NCI-H146 treated with DMSO at 0.1 percent for 48 hours (cell line): Measurements from ENCODE around the gene MCM7.
A peak's percentile ranks its signal among the peaks of the same experiment; 100 is the strongest.
"Not testable (repeated sequence)": the region's sequence is repeated elsewhere in the genome, so short reads cannot be mapped to it uniquely, and the experiment has no call there.

Source experiments
- DNase-seq: peaks from one replicate; lab custom pipeline; 2025; ENCODE audit not compliant: unreplicated experiment; lab: John Stamatoyannopoulos, UW

Gene MCM7

GRCh38 chr7:100101016-100101862 is at the start of gene MCM7, which contains the start of gene AP4M1:
TSS of gene MCM7 (minus strand) at chr7:100101397. CDS start at chr7:100101294, 103 bp downstream.
TSS of gene AP4M1 (plus strand) at chr7:100101643. CDS start at chr7:100101715, 72 bp downstream.
- DNase-seq: peak; percentile 96

DNA sequence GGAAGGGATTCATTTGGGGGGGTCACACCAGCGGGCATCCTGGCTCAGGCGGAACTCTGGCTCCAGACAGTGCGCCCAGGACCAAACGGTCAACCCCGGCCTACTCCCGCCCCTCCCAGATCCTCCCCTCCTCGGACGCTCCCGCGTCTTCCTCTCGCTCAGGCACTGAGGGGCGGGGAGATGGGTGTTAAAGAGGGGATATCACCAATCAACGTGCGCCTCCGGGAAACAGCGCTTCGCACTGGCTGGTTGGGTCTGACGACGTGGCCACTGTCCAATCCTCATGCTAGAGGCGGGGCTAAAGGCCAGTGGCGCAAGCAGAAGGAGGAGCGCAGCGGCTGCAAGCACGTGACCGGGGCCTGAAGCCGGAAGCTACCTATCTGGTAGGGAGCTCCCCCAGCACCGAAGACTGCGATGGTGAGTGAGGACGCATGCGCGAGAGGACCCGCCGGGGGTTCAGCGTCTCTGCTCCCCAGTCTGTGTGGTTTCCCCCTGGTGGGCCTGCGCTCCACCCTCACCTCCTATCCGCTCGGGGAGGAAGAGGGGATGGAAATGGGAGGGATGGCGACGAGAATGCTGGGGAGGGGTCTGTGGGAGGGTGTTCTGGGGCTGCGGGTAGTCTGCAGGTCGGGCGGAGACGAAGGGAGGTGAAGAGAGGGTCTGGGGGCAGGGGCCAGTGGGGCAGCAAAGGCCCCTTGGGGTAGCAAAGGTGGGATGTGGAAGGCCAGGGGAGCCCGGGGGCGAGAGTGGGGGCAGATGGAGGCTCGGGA is 47.5 kb upstream of the MCM7 start, which contains the start of gene LAMTOR4:
LAMTOR4 (plus strand) TSS at position 360 of the 770 bp plus-strand sequence; CDS start at position 415, 55 bp downstream.
- DNase-seq: peak; percentile 99

- DNase-seq: no peak
Measured at GRCh38 chr7:100148225-100148558, 47.0 kb upstream of the MCM7 start.

- no peak for DNase-seq
Measured at GRCh38 chr7:100147278-100147677, 46.1 kb upstream of the MCM7 start.

GRCh38 chr7:100146350-100146749 is 45.2 kb upstream of the MCM7 start:
- DNase-seq: not testable (repeated sequence)

DNA sequence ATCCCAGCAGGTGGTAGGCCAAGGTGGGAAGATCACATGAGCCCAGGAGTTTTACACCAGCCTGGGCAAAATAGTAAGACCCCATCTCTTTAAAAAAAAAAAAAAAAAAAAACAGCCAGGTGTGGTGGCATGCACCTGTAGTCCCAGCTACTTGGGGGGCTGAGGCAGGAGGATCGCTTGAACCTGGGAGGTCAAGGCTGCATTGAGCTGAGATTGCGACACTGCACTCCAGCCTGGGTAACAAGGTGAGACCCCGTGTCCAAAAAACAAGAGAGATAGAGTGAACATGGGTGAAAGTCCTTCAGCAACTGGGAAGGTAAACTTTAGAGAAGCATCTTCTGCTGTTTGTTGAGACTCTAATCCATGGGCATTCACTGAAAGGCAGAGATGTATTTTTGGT is 41.3 kb upstream of the MCM7 start:
- no peak for DNase-seq

DNA sequence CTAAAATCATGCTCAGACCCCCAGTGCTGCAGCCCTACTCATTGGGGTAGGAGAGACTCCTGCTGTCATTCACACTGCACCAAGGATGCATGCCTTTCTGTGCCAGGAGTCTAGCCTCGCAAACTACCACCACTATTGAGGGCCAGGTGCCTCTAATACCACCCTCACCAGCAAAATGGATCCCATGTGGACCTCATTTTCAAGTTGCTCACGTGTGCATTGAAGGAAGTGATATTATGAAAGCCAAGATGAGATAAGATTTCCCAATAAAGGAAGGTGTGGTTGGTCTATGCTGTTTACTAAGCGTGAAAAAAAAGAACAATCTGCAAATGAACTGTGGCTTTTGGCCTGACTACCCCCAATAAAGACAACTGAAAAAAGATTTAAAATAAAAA is 40.4 kb upstream of the MCM7 start:
- no peak for DNase-seq

DNA sequence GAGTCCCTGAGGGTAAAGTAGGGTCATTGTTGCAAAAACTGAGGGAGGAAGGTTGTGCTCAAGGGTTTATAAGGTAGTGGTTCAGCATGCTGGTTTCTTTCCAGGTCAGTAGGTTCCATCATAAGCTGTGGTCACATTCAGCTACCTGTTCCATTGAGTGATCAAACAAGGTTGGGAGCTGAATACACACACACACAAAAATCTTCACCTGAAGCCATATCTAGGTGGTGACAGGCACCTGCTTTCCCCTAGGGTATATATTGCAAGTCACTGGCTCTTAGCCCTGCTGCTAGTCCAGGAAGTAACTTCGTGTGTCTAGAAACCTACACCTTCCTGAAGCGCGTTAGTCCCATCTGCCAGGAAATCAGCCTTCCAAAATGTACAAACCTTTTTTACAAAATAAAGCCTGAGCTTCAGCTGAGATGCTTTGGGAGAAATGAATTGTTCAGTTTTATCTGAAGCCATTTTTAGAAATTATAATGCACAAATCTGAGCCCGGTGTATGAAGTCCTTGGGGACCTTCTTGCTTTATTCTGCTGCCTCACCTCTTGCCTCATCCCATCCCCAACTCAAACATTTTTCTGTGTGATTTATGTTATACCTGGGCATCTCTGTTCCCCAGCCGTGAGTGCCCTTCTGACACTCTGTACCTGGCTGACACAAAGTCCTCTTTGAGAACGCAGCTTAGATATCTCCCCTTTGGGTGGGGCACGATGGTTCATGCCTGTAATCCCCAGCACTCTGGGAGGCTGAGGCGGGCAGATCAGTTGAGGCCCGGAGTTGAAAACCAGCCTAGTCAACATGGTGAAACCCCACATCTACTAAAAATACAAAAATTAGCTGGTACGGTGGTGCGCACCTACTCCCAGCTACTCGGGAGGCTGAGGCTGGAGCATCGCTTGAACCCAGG is 36.9 kb upstream of the MCM7 start:
- DNase-seq: peak; percentile 27

DNA sequence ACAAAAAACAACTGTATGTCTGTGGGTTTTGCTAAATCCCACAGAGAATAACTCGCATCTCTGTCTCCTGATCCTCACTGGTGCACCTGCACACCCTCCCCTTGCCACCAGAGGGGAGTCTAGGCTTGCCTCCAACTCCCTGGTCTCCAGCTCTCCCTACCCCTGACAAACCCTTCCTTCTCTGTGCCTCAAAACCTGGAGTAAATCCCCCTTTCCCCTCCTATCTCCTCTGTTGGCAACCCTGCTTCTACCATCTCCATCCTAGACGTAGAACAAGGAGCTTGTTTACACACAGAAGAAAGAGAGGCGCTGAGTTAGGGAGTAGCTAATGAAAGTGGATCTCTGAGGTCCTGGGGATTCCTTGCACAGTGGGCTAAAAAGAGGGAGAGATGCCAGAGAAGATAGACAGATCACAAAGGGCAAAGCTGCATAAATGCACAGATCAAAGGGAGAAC is 31.5 kb upstream of the MCM7 start:
- DNase-seq: peak; percentile 30

GRCh38 chr7:100132126-100132525 is 30.9 kb upstream of the MCM7 start:
- DNase-seq: no peak

GRCh38 chr7:100130608-100131453 is 29.6 kb upstream of the MCM7 start:
- peak; percentile 51 for DNase-seq

- peak; percentile 81 for DNase-seq
Measured at GRCh38 chr7:100130220-100130607, 29.0 kb upstream of the MCM7 start.

GRCh38 chr7:100128637-100128963 is 27.4 kb upstream of the MCM7 start:
- no peak for DNase-seq

DNA sequence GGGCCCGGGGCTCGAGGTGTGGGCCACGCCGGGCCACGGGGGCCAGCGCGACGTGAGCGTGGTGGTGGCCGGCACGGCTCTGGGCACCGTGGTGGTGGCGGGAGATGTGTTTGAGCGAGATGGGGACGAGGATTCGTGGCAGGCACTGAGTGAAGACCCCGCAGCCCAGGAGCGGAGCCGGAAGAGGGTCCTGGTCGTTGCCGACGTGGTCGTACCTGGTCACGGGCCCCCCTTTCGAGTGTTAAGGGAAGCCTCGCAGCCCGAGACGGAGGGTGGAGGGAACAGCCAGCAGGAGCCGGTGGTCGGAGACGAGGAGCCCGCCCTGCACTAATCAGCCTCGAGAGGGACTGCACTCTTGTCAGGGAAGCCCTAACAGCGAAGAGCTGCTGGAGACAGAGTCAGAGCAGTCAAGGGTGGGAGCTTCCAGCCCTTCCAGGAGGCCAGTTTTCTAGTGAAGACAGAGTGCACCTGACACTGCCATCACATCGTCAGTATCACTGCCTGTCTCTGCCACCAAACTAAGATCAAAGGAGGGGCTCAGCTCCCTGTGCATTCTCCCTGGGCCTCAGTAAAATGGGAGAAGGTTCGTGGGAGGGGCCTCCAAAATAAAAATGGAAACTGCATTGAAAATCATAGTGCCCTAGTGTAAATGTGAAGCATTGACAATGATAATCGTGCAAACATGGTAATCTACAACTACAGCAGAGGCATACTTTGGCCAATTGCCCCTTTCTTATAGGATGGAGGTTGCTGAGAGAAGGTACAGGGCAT is 26.9 kb upstream of the MCM7 start:
- DNase-seq: no peak

DNA sequence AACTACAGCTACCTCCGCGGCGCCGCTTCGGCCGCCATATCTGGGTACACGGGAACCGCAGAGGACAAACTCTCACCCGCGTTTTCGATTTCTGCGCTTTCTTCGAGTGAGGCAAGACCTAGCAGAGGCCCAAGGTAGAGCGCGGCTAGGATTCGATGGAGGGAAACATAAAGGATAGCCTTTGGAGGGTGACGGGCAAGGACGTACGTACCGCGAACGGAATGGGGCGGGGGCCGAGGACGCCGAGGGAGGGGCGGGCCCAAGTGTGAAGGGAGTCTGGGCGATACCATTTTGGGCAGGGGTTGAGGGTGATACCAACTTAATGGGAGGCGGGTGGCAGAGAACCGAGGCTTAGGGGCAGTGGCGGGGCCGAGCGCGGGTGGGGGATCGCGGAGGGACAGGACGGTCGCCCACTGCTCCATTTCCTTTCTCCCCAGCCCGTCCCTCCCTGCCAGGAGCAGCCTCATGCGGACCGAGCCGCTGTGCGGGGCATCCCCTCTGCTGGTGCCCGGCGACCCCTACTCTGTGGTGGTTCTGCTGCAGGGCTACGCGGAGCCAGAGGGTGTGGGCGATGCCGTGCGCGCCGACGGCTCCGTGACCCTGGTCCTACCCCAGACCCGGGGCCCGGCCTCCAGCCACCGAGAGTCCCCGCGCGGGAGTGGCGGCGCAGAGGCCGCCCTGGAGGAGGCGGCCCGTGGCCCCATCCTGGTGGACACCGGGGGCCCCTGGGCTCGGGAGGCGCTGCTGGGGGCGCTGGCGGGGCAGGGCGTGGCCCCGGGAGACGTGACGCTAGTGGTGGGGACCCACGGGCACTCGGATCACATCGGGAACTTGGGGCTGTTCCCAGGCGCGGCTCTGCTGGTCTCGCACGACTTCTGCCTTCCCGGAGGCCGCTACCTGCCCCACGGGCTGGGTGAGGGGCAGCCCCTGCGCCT is 26.0 kb upstream of the MCM7 start, which contains the start of gene MBLAC1:
MBLAC1 (plus strand) TSS at position 37 of the 935 bp plus-strand sequence; CDS start at position 466, 429 bp downstream.
- peak; percentile 75 for DNase-seq

DNA sequence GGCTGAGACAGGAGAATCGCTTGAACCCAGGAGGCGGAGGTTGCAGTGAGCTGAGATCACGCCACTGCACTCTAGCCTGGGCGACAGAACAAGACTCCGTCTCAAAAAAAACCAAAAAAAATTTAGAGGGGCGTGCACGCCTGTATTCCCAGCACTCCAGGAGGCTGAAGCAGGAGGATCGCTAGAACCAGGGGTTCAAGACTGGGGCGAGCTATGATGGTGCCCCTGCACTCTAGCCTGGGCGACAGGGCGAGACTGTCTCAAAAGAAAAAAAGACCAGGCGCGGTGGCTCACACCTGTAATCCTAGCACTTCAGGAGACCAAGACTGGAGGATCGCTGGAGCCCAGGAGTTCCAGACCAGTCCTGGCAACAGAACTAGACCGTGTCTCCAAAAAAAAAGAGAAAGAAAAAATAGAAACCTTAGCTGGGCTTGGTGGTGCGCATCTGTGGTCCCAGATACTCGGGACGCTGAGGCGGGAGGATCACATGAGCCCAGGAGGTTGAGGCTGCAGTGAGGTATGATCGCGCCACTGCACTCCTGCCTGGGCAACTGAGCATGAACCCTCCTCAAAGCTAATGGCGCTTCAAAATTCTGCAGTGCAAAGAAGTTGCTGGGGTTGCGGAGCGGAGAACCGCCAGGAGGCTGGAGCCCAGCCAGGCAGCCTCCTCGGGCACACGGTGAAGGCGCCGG is 25.2 kb upstream of the MCM7 start:
- DNase-seq: no peak
